CD14-positive monocyte (primary cell): ENCODE measurements around the gene SNX20. TPM values are rescaled to one million over a fixed set of nuclear protein-coding genes. Genes with fewer than 3 reads are reported as not detected.
A peak's percentile ranks its signal among the peaks of the same experiment; 100 is the strongest.

Experiments
- DNase-seq, 3 donors: peaks; one replicate each; pipeline ENCODE4 v3.0.0-alpha.2; 2011 to 2022
- H2AFZ ChIP-seq: 2 replicates; pipeline ENCODE4 v1.6.0; 2012; ENCODE audit warnings: mild to moderate bottlenecking, low read depth, low read length, inconsistent platforms; ENCODE audit not compliant: insufficient read depth, poor library complexity, severe bottlenecking
- H3K27ac ChIP-seq, 2 donors: 1 replicate in 1 of 2; 2 replicates in 1 of 2; pipeline ENCODE4 v1.5.1; 2012 to 2013; ENCODE audit warnings: low read length in 2 of 2, control low read depth in 1 of 2, inconsistent platforms in 1 of 2, low read depth in 1 of 2, mild to moderate bottlenecking in 1 of 2
- H3K27me3 ChIP-seq, 2 donors: one replicate each; pipeline versions ENCODE4 v1.6.0 to v1.6.1; 2011 to 2013; ENCODE audit warnings: low read length in 2 of 2; ENCODE audit not compliant: control insufficient read depth in 2 of 2, insufficient read depth in 2 of 2
- H3K36me3 ChIP-seq, 2 donors: replicated peaks in 1 of 2; 1 replicate in 1 of 2; 2 replicates in 1 of 2; pipeline versions ENCODE4 v1.5.1 to v1.6.1; 2012 to 2013; ENCODE audit warnings: low read length in 2 of 2, control low read depth in 1 of 2, inconsistent platforms in 1 of 2, mild to moderate bottlenecking in 1 of 2; ENCODE audit not compliant: insufficient read depth in 2 of 2, control insufficient read depth in 1 of 2
- H3K4me1 ChIP-seq, 2 donors: 1 replicate in 1 of 2; 2 replicates in 1 of 2; pipeline versions ENCODE4 v1.5.1 to v1.6.1; 2012 to 2013; ENCODE audit warnings: low read length in 2 of 2, control low read depth in 1 of 2, inconsistent platforms in 1 of 2, mild to moderate bottlenecking in 1 of 2, moderate library complexity in 1 of 2; ENCODE audit not compliant: insufficient read depth in 2 of 2, control insufficient read depth in 1 of 2
- H3K4me2 ChIP-seq: replicated peaks from 2 replicates; pipeline ENCODE3; 2012; ENCODE audit warnings: low read length, moderate library complexity, mild to moderate bottlenecking; ENCODE audit not compliant: poor library complexity, severe bottlenecking; ENCODE audit errors: extremely low read depth
- H3K4me3 ChIP-seq, 3 experiments: fragments of 200-600 bp in 1 of 3; sonication (generic) in 1 of 3; replicated peaks in 1 of 3; 1 replicate in 2 of 3; 2 replicates in 1 of 3; pipeline ENCODE4 v1.5.1; 2011 to 2013; ENCODE audit warnings: low read length in 3 of 3, mild to moderate bottlenecking in 3 of 3, control low read depth in 2 of 3, low read depth in 2 of 3, inconsistent platforms in 1 of 3, moderate library complexity in 1 of 3
- H3K79me2 ChIP-seq: 2 replicates; pipeline ENCODE4 v1.6.0; 2012; ENCODE audit warnings: mild to moderate bottlenecking, control low read depth, inconsistent platforms, low read length, moderate library complexity; ENCODE audit not compliant: insufficient read depth
- H3K9ac ChIP-seq: 2 replicates; pipeline ENCODE4 v1.6.0; 2017; ENCODE audit warnings: low read length, mild to moderate bottlenecking; ENCODE audit not compliant: insufficient read depth, poor library complexity, severe bottlenecking
- H3K9me3 ChIP-seq, 2 donors: replicated peaks in 1 of 2; 1 replicate in 1 of 2; 2 replicates in 1 of 2; pipeline versions ENCODE4 v1.5.1 to v1.6.1; 2012 to 2013; ENCODE audit warnings: low read length in 2 of 2, control low read depth in 1 of 2; ENCODE audit not compliant: control insufficient read depth in 1 of 2, insufficient read depth in 1 of 2
- H4K20me1 ChIP-seq: 2 replicates; pipeline ENCODE4 v1.6.0; 2012; ENCODE audit warnings: mild to moderate bottlenecking, low read length, control low read depth, moderate library complexity; ENCODE audit not compliant: insufficient read depth
- H3K27ac Mint-ChIP-seq, 7 donors: one replicate each; pipeline ENCODE4 v1.8.0; 2020; ENCODE audit warnings: mild to moderate bottlenecking in 7 of 7, mixed read lengths in 7 of 7, moderate library complexity in 6 of 7, inconsistent platforms in 2 of 7
- H3K27me3 Mint-ChIP-seq, 3 donors: one replicate each; pipeline ENCODE4 v1.8.0; 2021 to 2022; ENCODE audit warnings: low read depth in 3 of 3, mild to moderate bottlenecking in 3 of 3, mixed read lengths in 3 of 3, moderate library complexity in 3 of 3, inconsistent platforms in 1 of 3
- H3K36me3 Mint-ChIP-seq, 2 donors: one replicate each; pipeline ENCODE4 v1.8.0; 2020; ENCODE audit warnings: mixed read lengths in 2 of 2, inconsistent platforms in 1 of 2, mild to moderate bottlenecking in 1 of 2
- H3K4me1 Mint-ChIP-seq: one replicate; pipeline ENCODE4 v1.8.0; 2020; ENCODE audit warnings: mild to moderate bottlenecking, mixed read lengths
- H3K4me3 Mint-ChIP-seq, 2 donors: one replicate each; pipeline ENCODE4 v1.8.0; 2020; ENCODE audit warnings: mild to moderate bottlenecking in 2 of 2, mixed read lengths in 2 of 2, moderate library complexity in 1 of 2
- H3K9me3 Mint-ChIP-seq, 7 donors: one replicate each; pipeline ENCODE4 v1.8.0; 2020 to 2022; ENCODE audit warnings: mixed read lengths in 7 of 7, mild to moderate bottlenecking in 6 of 7, moderate library complexity in 6 of 7, inconsistent platforms in 2 of 7
- CTCF ChIP-seq: fragments of 200-600 bp; IDR thresholded peaks from one replicate; pipeline ENCODE4 v1.8.0; 2022; ENCODE audit warnings: antibody characterized with exemption, mild to moderate bottlenecking
- WGBS: methylation state at CpG from one replicate; pipeline ENCODE4 v1.1.5; 2013; ENCODE audit warnings: missing lambda C conversion rate; ENCODE audit not compliant: insufficient coverage; 5-methylcytosine and 5-hydroxymethylcytosine counted together
- intact Hi-C, 2 donors: fragments of 100-400 bp; cut with micrococcal nuclease; formaldehyde crosslinking; loops; one replicate each; pipeline versions ENCODE4 v1.15.0 to v1.15.1; 2023
- polyA plus RNA-seq, 3 donors: library from polyadenylated mRNA; depleted of rRNA in 1 of 3; unstranded in 2 of 3; stranded (reverse) in 1 of 3; fragments of 300-500 nt in 2 of 3; fragments of >200 nt in 1 of 3; fragmentation: Illumina TruSeq in 2 of 3; gene quantifications; 1 replicate in 2 of 3; 2 replicates in 1 of 3; pipeline ENCODE4 v1.2.3, GENCODE V29; 2012 to 2021

SNX20 gene
- polyA plus RNA-seq, 3 donors = 51.0 to 83.2 (median 52.0) TPM

- peaks cover 75 to 95% of the 10 kb centered on the region in 2 donors for H3K36me3 Mint-ChIP-seq
- H3K4me1 Mint-ChIP-seq = peaks cover 89% of the 10 kb centered on the region
- peaks cover 0 to 3% (median 0%) of the 10 kb centered on the region in 3 donors for H3K27me3 Mint-ChIP-seq
- H3K4me2 ChIP-seq = peak overlapping the region; percentile 47
- H3K79me2 ChIP-seq = peaks cover 96% of the 10 kb centered on the region
- H4K20me1 ChIP-seq = peaks cover 79% of the 10 kb centered on the region
- WGBS = 0% methylated on average over 1 of the region's 8 CpGs
- H3K27ac Mint-ChIP-seq = peak overlapping the region; percentile 91 to 97 (median 94)
- peaks cover 78 to 91% of the 10 kb centered on the region in 2 donors for H3K4me1 ChIP-seq
- H2AFZ ChIP-seq = no peak overlapping the region
- peak; percentile 84 to 92 (median 90) for DNase-seq
- H3K27ac ChIP-seq = peak overlapping the region; percentile 77 to 92
- H3K9me3 Mint-ChIP-seq = peaks cover 5 to 9% (median 7%) of the 10 kb centered on the region in 7 donors
- peaks cover 3 to 4% of the 10 kb centered on the region in 2 donors for H3K9me3 ChIP-seq
- no peak for TF ChIP-seq CTCF
- peaks cover 65 to 93% of the 10 kb centered on the region in 2 donors for H3K36me3 ChIP-seq
- H3K9ac ChIP-seq = peak overlapping the region; percentile 53
- H3K4me3 ChIP-seq = peak overlapping the region in 1 of 3 experiments; percentile 50
- no peaks in the 10 kb centered on the region for H3K27me3 ChIP-seq
- intact Hi-C loops = no loop called here
- H3K4me3 Mint-ChIP-seq = peak overlapping the region; percentile 45 to 59
Measured at GRCh38 chr16:50709061-50709684, 28.1 kb upstream of the SNX20 start.

GRCh38 chr16:50708373-50709060, 27.4 kb upstream of the SNX20 start:
- intact Hi-C loops = no loop called here

More at GRCh38 chr16:50708373-50709060, 27.4 kb upstream of the SNX20 start:
- H3K79me2 ChIP-seq = peaks cover 96% of the 10 kb centered on the region
- H3K9me3 ChIP-seq = peaks cover 9 to 10% of the 10 kb centered on the region in 2 donors
- peaks cover 0 to 3% (median 0%) of the 10 kb centered on the region in 3 donors for H3K27me3 Mint-ChIP-seq
- DNase-seq = peak; percentile 56 to 65 (median 57)
- H3K27me3 ChIP-seq = no peaks in the 10 kb centered on the region
- peaks cover 67 to 93% of the 10 kb centered on the region in 2 donors for H3K36me3 ChIP-seq
- H3K9me3 Mint-ChIP-seq = peaks cover 12 to 16% (median 14%) of the 10 kb centered on the region in 7 donors
- H2AFZ ChIP-seq = no peak overlapping the region
- peak overlapping the region; percentile 91 to 97 (median 94) for H3K27ac Mint-ChIP-seq
- peak overlapping the region; percentile 77 to 92 for H3K27ac ChIP-seq
- peak overlapping the region; percentile 45 to 59 for H3K4me3 Mint-ChIP-seq
- H3K9ac ChIP-seq = peak overlapping the region; percentile 53
- H3K36me3 Mint-ChIP-seq = peaks cover 77 to 97% of the 10 kb centered on the region in 2 donors
- H3K4me2 ChIP-seq = peak overlapping the region; percentile 47
- no peak for TF ChIP-seq CTCF
- 20% methylated on average over 8 of the region's 10 CpGs for WGBS
- peaks cover 82% of the 10 kb centered on the region for H3K4me1 Mint-ChIP-seq
- peaks cover 77% of the 10 kb centered on the region for H4K20me1 ChIP-seq
- peaks cover 72 to 85% of the 10 kb centered on the region in 2 donors for H3K4me1 ChIP-seq
- H3K4me3 ChIP-seq = peak overlapping the region in 1 of 3 experiments; percentile 50
